Measurements from ENCODE around the gene ATP9A.
"Not testable (repeated sequence)": the region's sequence is repeated elsewhere in the genome, so short reads cannot be mapped to it uniquely, and the experiment has no call there.

The ATP9A gene

DNA sequence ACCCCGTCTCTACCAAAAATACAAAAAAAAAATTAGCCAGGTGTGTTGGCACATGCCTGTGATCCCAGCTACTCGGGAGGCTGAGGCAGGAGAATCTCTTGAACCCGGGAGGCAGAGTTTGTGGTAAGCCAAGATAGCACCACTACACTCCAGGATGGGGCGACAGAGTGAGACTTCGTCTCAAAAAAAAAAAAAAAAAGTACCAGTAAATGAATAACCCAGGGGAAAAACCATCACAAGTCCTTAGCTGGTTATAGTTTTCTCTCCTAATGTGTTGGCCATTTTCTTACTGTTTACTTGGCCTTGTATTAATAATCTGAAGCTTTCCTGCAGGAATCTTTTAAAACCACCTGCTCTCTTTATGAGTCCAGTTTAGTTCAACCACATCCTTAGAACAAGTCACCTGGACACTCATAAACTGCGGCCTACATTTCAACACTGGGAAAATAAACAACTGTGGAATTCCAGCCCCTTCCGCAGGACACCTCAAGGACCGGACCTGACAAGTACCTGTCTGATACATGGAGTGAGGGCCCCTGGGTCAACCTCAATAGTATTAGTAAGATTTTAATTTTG, 102.6 kb downstream of the ATP9A start:
- no peak for DNase-seq (ENCODE audit: low spot score)
- no peaks in the 10 kb centered on the region for H3K9me3 Mint-ChIP-seq
- no peaks in the 10 kb centered on the region for H3K36me3 Mint-ChIP-seq (ENCODE audit: low read depth)
- H3K27me3 Mint-ChIP-seq (ENCODE audit: low read depth), result peaks cover 12% of the 10 kb centered on the region
- H3K4me3 Mint-ChIP-seq, result no peak overlapping the region
- peaks cover 21% of the 10 kb centered on the region for H3K4me1 Mint-ChIP-seq (ENCODE audit: low read depth)
- no peak overlapping the region for H3K27ac Mint-ChIP-seq

GRCh38 chr20:51661609-51662178, 106.5 kb downstream of the ATP9A start:
- H3K36me3 Mint-ChIP-seq (ENCODE audit: low read depth), result no peaks in the 10 kb centered on the region
- no peaks in the 10 kb centered on the region for H3K9me3 Mint-ChIP-seq
- H3K4me1 Mint-ChIP-seq (ENCODE audit: low read depth), result peaks cover 17% of the 10 kb centered on the region
- peak; percentile 72 for DNase-seq (ENCODE audit: low spot score)
- peak overlapping the region; percentile 41 for H3K27ac Mint-ChIP-seq
- peaks cover 13% of the 10 kb centered on the region for H3K27me3 Mint-ChIP-seq (ENCODE audit: low read depth)
- peak overlapping the region; percentile 21 for H3K4me3 Mint-ChIP-seq

- peaks cover 13% of the 10 kb centered on the region for H3K27me3 Mint-ChIP-seq (ENCODE audit: low read depth)
- peak overlapping the region; percentile 41 for H3K27ac Mint-ChIP-seq
- DNase-seq (ENCODE audit: low spot score), result peak; percentile 23
- H3K9me3 Mint-ChIP-seq, result no peaks in the 10 kb centered on the region
- no peak overlapping the region for H3K4me3 Mint-ChIP-seq
- H3K36me3 Mint-ChIP-seq (ENCODE audit: low read depth), result no peaks in the 10 kb centered on the region
- H3K4me1 Mint-ChIP-seq (ENCODE audit: low read depth), result peaks cover 17% of the 10 kb centered on the region
Measured at GRCh38 chr20:51660672-51661608, 107.2 kb downstream of the ATP9A start.

DNA sequence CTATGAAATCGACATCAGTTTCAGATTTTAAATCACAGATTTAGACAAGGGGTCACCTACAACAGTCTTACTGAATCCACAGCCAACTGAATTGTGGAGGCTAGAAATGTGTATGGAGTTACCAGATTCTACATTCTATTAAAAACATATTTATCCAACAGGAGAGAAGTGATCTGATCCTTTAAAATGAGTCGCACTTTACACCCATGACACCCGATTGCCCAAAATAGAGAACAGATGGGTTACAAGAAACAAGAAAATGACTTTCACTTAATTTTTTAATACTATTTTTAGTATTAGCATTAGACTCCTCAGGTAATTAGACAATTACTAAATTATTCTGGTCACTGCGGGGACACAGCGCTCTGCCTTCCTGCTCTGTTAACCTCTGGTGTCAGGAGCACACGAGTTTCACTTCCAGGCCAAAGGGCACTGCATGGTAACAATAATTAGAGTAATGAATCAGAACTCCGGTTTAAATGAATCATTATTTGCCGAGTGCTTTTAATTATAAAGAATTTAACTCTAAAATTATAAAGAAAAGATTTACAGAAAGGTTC, 108.6 kb downstream of the ATP9A start:
- H3K36me3 Mint-ChIP-seq (ENCODE audit: low read depth), result no peaks in the 10 kb centered on the region
- H3K27me3 Mint-ChIP-seq (ENCODE audit: low read depth), result peaks cover 10% of the 10 kb centered on the region
- no peak overlapping the region for H3K4me3 Mint-ChIP-seq
- no peak for DNase-seq (ENCODE audit: low spot score)
- H3K9me3 Mint-ChIP-seq, result no peaks in the 10 kb centered on the region
- H3K27ac Mint-ChIP-seq, result no peak overlapping the region
- peaks cover 17% of the 10 kb centered on the region for H3K4me1 Mint-ChIP-seq (ENCODE audit: low read depth)

DNA sequence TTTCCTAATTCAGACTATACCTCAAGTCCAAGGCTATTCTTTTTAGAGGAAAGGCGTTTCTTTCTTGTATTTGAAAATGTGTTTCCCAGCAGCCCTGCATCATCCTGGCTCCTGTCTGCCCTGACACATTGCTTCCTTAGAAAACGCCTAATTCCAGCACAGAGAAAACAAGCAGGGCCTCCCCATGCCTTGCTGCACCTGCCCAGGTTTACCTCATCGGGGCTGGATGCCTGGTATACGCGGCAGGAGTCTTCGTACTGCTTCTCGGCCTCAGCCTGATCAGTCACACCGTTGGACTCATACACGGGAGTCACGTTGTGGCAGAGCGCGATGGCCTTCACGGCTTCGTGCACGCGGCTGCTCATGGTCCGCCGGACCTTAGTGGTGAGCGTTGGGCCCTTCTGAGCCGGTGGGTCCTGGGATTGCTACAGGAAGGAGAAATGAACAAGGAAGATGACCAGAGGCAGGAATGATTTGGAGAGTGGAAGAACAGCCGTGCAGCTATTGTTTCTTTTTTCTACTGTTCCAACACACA, 111.4 kb downstream of the ATP9A start:
- Mint-ChIP-seq H3K4me3 (no peak overlapping the region), H3K9me3 (no peaks in the 10 kb centered on the region), H3K27me3 (ENCODE audit: low read depth) (peaks cover 8% of the 10 kb centered on the region), H3K27ac (no peak overlapping the region), H3K36me3 (ENCODE audit: low read depth) (no peaks in the 10 kb centered on the region), H3K4me1 (ENCODE audit: low read depth) (peaks cover 13% of the 10 kb centered on the region)
- no peak for DNase-seq (ENCODE audit: low spot score)

GRCh38 chr20:51656089-51656488, 112.1 kb downstream of the ATP9A start:
- not testable (repeated sequence) for H3K9me3 Mint-ChIP-seq; H3K36me3 Mint-ChIP-seq (ENCODE audit: low read depth); DNase-seq (ENCODE audit: low spot score); H3K27ac Mint-ChIP-seq; H3K4me1 Mint-ChIP-seq (ENCODE audit: low read depth); H3K27me3 Mint-ChIP-seq (ENCODE audit: low read depth); H3K4me3 Mint-ChIP-seq

- no peak overlapping the region for H3K27ac Mint-ChIP-seq
- peaks cover 4% of the 10 kb centered on the region for H3K27me3 Mint-ChIP-seq (ENCODE audit: low read depth)
- H3K4me3 Mint-ChIP-seq, result no peak overlapping the region
- no peaks in the 10 kb centered on the region for H3K36me3 Mint-ChIP-seq (ENCODE audit: low read depth)
- no peaks in the 10 kb centered on the region for H3K9me3 Mint-ChIP-seq
- no peak for DNase-seq (ENCODE audit: low spot score)
- H3K4me1 Mint-ChIP-seq (ENCODE audit: low read depth), result no peaks in the 10 kb centered on the region
Measured at GRCh38 chr20:51654495-51654894, 113.7 kb downstream of the ATP9A start.

DNA sequence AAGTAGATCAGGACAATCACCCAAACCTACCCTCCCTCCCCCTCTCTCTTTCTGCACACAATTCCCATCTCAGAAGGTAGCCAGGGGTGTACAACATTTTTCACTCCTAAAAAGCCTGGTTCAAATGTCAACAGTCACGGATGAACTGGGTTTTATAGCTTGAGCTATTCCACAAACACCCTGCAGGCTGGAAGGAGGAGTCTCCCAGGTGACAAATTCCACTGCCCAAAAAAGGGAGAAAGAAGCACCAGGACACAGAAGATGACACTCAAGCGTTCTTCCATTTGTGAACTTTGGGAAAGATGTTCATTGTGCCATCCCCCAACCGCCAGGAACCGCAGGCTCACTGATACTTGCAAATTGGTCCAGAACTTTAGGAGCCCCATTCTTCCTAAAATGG, 114.1 kb downstream of the ATP9A start:
- Mint-ChIP-seq H3K4me3 (no peak overlapping the region), H3K27me3 (ENCODE audit: low read depth) (peaks cover 4% of the 10 kb centered on the region)

DNA sequence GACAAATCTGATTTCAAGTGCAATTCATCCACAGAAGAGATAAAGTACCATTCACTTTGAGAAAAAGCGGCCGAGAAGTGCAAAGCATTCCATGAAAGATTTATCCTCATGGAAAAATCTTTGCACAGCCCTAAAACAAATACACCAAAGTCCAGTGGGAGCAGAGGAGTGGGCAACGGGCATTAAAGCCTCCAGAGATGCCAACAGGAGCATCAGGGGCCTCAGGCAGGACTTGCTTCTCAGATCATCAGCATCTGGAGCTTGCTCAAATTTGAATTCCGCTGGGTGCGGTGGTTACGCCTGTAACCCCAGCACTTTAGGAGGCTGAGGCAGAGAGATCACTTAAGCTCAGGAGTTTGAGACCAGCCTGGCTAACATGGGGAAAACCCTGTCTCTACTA, 115.0 kb downstream of the ATP9A start:
- Mint-ChIP-seq H3K9me3 (no peaks in the 10 kb centered on the region), H3K27ac (peak overlapping the region; percentile 7), H3K27me3 (ENCODE audit: low read depth) (peaks cover 4% of the 10 kb centered on the region), H3K4me1 (ENCODE audit: low read depth) (no peaks in the 10 kb centered on the region), H3K36me3 (ENCODE audit: low read depth) (no peaks in the 10 kb centered on the region), H3K4me3 (no peak overlapping the region)
- no peak for DNase-seq (ENCODE audit: low spot score)

More for the DNA sequence above, 114.1 kb downstream of the ATP9A start:
- Mint-ChIP-seq H3K4me1 (ENCODE audit: low read depth) (no peaks in the 10 kb centered on the region), H3K27ac (no peak overlapping the region), H3K9me3 (no peaks in the 10 kb centered on the region), H3K36me3 (ENCODE audit: low read depth) (no peaks in the 10 kb centered on the region)
- DNase-seq (ENCODE audit: low spot score), result no peak

DNA sequence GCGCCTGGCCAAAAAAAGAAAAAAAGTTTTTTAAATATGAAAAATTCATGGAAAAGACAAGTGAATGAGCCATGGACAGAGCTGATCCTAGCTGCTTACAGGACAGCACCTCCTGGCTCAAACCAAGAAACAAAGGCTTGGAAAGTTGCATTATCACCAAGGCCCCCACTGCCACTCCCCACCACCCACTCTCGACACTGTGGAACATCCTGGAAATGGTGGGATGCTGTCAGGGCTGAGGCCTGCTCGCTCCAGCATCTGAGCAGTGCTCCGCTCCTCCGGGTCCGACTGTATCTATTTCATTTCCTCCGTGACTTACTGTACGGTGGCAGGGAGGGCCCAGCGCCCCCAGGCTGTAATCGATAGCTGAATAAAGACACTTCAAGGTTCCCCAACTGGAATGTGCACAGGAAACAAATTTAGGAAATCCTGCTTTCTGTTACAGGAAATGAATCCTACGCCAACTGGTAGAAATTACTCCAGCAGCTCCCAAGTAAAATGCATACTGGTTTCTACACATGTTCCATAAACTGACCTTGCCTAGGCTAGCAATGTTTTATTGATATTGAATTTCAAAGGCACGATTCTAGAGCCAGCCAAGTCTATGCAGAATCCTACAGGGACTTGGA, 116.2 kb downstream of the ATP9A start:
- no peaks in the 10 kb centered on the region for H3K36me3 Mint-ChIP-seq (ENCODE audit: low read depth)
- no peak for DNase-seq (ENCODE audit: low spot score)
- no peaks in the 10 kb centered on the region for H3K9me3 Mint-ChIP-seq
- peaks cover 3% of the 10 kb centered on the region for H3K27me3 Mint-ChIP-seq (ENCODE audit: low read depth)
- no peak overlapping the region for H3K27ac Mint-ChIP-seq
- no peaks in the 10 kb centered on the region for H3K4me1 Mint-ChIP-seq (ENCODE audit: low read depth)
- no peak overlapping the region for H3K4me3 Mint-ChIP-seq

- no peaks in the 10 kb centered on the region for H3K36me3 Mint-ChIP-seq (ENCODE audit: low read depth)
- no peaks in the 10 kb centered on the region for H3K27me3 Mint-ChIP-seq (ENCODE audit: low read depth)
- H3K9me3 Mint-ChIP-seq, result no peaks in the 10 kb centered on the region
- H3K4me3 Mint-ChIP-seq, result no peak overlapping the region
- no peak for DNase-seq (ENCODE audit: low spot score)
- no peaks in the 10 kb centered on the region for H3K4me1 Mint-ChIP-seq (ENCODE audit: low read depth)
- no peak overlapping the region for H3K27ac Mint-ChIP-seq
Measured at GRCh38 chr20:51650685-51651134, 117.5 kb downstream of the ATP9A start.

GRCh38 chr20:51648571-51648947, 119.6 kb downstream of the ATP9A start:
- Mint-ChIP-seq H3K36me3 (ENCODE audit: low read depth) (no peaks in the 10 kb centered on the region), H3K4me1 (ENCODE audit: low read depth) (no peaks in the 10 kb centered on the region), H3K27me3 (ENCODE audit: low read depth) (peaks cover 2% of the 10 kb centered on the region), H3K4me3 (no peak overlapping the region), H3K9me3 (no peaks in the 10 kb centered on the region), H3K27ac (no peak overlapping the region)
- no peak for DNase-seq (ENCODE audit: low spot score)

- H3K27me3 Mint-ChIP-seq (ENCODE audit: low read depth), result peaks cover 2% of the 10 kb centered on the region
- H3K9me3 Mint-ChIP-seq, result no peaks in the 10 kb centered on the region
- DNase-seq (ENCODE audit: low spot score), result no peak
- H3K36me3 Mint-ChIP-seq (ENCODE audit: low read depth), result no peaks in the 10 kb centered on the region
- H3K4me1 Mint-ChIP-seq (ENCODE audit: low read depth), result no peaks in the 10 kb centered on the region
- H3K27ac Mint-ChIP-seq, result no peak overlapping the region
- H3K4me3 Mint-ChIP-seq, result no peak overlapping the region
Measured at GRCh38 chr20:51647674-51648570, 120.3 kb downstream of the ATP9A start.
